Measurements from ENCODE around the gene CD300LF.

CD300LF gene

DNA sequence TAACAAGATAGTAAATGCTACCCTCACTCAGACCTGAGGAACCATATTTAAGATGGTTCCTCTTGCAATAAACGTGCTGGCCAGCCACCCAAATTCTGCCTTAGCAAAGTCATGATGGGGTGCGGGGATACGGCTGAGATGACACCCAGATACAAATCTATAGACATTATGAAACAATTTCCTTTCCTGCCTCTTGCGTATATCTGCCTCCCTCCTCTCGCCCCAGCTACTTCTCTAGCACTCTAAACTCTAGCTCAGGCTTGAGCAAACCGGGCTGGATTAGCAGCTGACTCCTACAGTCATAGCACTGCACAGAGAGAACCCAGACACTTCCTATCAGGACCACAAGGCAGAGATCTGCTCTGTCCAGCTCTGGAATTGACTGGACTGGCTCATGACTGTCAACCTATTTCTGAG lies 22.3 kb downstream of the CD300LF start:
- no peak overlapping the region for H3K27ac ChIP-seq
- TF ChIP-seq, protein P1, sequence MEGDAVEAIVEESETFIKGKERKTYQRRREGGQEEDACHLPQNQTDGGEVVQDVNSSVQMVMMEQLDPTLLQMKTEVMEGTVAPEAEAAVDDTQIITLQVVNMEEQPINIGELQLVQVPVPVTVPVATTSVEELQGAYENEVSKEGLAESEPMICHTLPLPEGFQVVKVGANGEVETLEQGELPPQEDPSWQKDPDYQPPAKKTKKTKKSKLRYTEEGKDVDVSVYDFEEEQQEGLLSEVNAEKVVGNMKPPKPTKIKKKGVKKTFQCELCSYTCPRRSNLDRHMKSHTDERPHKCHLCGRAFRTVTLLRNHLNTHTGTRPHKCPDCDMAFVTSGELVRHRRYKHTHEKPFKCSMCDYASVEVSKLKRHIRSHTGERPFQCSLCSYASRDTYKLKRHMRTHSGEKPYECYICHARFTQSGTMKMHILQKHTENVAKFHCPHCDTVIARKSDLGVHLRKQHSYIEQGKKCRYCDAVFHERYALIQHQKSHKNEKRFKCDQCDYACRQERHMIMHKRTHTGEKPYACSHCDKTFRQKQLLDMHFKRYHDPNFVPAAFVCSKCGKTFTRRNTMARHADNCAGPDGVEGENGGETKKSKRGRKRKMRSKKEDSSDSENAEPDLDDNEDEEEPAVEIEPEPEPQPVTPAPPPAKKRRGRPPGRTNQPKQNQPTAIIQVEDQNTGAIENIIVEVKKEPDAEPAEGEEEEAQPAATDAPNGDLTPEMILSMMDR (IDR thresholded peaks at IDR 0.05), result no peak
- no peak for TF ChIP-seq ZFX (IDR thresholded peaks at IDR 0.05; ENCODE audit: borderline replicate concordance)

DNA sequence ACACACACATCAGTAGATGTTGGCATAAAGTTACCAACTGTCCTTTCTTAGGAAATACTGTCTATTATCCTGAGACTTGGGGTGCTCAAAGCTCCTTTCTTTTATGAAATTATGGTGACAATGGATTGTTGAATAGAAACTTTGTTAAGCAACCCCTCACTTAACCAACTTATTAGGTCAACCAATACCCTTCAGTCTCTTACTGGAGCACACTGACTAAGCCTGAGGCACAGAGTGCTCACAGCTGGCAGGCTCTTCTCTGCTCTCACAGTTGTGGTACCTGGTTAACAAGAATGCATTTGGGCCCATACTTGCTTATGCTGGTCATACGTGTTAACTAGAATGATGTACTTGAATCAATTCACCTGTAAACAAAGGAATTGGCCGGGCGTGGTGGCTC lies 24.8 kb downstream of the CD300LF start:
- TF ChIP-seq, protein P1 (IDR thresholded peaks at IDR 0.05), result no peak
- no peak for TF ChIP-seq ZFX (IDR thresholded peaks at IDR 0.05; ENCODE audit: borderline replicate concordance)
- no peak overlapping the region for H3K27ac ChIP-seq

DNA sequence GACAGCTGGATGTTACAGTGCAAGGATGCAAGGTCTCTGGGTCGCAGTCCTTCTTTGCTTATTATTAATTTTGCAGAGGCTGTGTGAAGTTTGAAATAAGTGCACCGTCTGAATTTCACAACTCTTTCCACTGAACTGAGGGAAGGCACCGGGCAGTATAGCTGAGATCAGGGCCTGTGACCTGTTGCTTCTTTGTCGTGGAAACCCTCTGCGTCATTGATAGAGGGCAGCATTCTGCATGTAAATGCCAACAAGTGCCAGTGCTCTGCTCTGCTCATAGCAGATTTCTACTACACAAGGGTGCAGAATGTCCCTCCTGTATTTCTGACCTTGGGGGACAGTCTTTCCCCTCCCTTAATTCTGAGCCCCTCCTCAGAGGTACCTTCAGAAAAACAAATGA lies 26.0 kb downstream of the CD300LF start:
- TF ChIP-seq, protein P1 (IDR thresholded peaks at IDR 0.05), result no peak
- no peak for TF ChIP-seq ZFX (IDR thresholded peaks at IDR 0.05; ENCODE audit: borderline replicate concordance)
- H3K27ac ChIP-seq, result no peak overlapping the region

DNA sequence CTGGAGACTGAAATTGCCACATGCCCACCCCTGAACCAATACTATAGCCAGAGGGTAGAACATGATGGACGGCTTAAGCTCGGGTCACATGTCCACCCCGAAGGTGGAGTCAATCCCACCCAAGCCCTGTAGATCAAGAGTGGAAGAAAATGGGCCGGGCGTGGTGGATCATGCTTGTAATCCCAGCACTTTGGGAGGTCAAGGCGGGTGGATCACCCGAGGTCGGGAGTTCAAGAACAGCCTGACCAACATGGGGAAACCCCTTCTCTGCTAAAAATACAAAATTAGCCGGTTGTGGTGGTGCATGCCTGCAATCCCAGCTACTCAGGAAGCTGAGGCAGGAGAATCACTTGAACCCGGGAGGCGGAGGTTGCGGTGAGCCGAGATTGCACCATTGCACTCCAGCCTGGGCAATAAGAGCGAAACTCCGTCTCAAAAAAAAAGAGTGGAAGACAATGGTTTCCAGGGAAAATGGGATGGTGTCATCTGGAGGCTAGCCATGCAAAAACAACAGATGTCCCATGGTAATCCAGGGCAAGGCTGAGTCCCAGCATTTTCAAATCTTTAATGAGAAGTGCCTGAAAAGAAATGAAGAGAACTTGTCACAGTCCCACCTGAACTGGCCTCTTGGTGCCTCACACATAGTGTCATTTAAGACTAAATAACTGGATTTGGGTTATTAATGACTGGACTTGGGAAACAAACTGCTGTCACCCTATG lies 30.1 kb downstream of the CD300LF start:
- no peak for TF ChIP-seq ZFX (IDR thresholded peaks at IDR 0.05; ENCODE audit: borderline replicate concordance)
- TF ChIP-seq, protein P1 (IDR thresholded peaks at IDR 0.05), result no peak
- H3K27ac ChIP-seq, result no peak overlapping the region

DNA sequence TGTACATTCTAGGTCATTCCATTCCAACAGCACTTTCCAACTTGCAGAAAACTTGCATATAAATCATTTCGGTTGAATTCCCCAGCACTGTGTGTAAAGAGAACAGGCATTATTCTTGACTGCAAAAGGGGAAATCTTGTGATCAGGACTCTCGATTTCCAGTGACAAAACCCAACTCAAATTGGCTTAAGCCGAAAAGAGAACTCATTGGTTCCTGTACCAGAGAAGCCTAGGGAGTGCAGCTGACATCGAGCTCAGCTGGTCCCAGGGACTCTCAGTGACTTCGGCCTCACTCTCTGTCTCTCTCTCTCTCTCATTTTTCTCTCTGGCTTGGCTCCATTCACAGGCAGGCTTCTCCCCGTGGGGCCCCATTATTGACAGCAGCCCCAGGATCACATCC lies 30.7 kb downstream of the CD300LF start:
- no peak for TF ChIP-seq ZFX (IDR thresholded peaks at IDR 0.05; ENCODE audit: borderline replicate concordance)
- TF ChIP-seq, protein P1 (IDR thresholded peaks at IDR 0.05), result no peak
- no peak overlapping the region for H3K27ac ChIP-seq

DNA sequence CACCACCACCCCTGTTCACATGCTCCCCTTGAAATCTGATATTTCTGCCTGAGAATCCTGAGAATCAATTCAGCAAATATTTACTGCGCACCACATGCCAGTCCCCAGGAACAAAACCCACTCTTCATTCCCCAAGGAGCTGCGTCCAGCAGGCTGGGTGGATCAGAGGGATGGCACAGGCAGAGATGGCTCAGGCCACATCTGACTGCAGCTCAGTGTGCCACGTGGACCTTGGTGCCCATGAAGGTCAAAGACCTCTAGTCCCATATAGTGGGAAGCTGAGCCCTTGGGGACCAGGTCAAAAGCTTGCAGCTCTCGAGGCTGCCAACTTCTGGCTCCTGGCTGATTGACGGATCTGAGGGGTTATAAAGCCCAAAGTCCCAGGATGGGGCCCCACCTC lies 31.8 kb downstream of the CD300LF start:
- no peak overlapping the region for H3K27ac ChIP-seq
- no peak for TF ChIP-seq ZFX (IDR thresholded peaks at IDR 0.05; ENCODE audit: borderline replicate concordance)
- TF ChIP-seq, protein P1 (IDR thresholded peaks at IDR 0.05), result no peak

DNA sequence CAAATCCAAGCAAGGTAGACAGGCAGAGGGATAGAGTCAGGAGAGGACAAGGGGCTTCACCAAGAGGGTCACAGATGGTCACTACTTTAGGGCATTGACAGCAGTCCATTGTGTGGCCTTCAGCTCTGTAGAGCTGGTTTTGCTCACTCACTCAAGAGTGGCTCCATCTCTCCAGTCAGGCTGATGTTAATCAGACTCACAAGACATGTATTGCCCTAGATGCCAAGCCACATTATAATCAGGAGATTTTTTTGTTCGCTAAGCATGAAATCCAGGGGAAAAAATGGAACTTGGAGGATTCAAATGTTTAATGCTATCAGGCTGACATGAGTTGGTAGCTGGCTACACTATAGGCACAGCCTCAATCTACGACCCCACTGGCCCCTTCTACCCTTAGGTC lies 32.5 kb downstream of the CD300LF start:
- TF ChIP-seq, protein P1 (IDR thresholded peaks at IDR 0.05), result no peak
- no peak for TF ChIP-seq ZFX (IDR thresholded peaks at IDR 0.05; ENCODE audit: borderline replicate concordance)
- H3K27ac ChIP-seq, result no peak overlapping the region

Data from 22Rv1 (cell line).